ENCODE data around the gene RBL2.
"Not testable (repeated sequence)": the region's sequence is repeated elsewhere in the genome, so short reads cannot be mapped to it uniquely, and the experiment has no call there.

The RBL2 gene

GRCh38 chr16:53434377-53435065, at the start of gene RBL2:
TSS of gene RBL2 (plus strand) at chr16:53434471. CDS start at chr16:53434557, 86 bp downstream.
- Histone ChIP-seq H3K36me3 (ENCODE audit: insufficient read depth, low read length) (no peaks in the 10 kb centered on the region), H3K4me3 (peak within 1 kb of the TSS; percentile 83), H3K9ac (ENCODE audit: insufficient read length) (peak within 1 kb of the TSS; percentile 78), H3K27ac (no peak within 1 kb of the TSS), H3K9me3 (ENCODE audit: low read depth, low read length) (no peaks in the 10 kb centered on the region)
- no peak for DNase-seq (ENCODE audit: low read depth, low spot score)
- TF ChIP-seq POLR2AphosphoS5 (IDR thresholded peaks at IDR 0.05; ENCODE audit: borderline replicate concordance, low read depth, low read length) (no peak), FOXP2 (optimal IDR thresholded peaks at IDR 0.05; ENCODE audit: control extremely low read depth, extremely low read length, insufficient read depth) (no peak), EZH2 (IDR thresholded peaks at IDR 0.05) (no peak)

GRCh38 chr16:53384610-53385009, 49.7 kb upstream of the RBL2 start:
- peak; percentile 3 for DNase-seq (ENCODE audit: low read depth, low spot score)
- not testable (repeated sequence) for H3K36me3 ChIP-seq (ENCODE audit: insufficient read depth, low read length); H3K9ac ChIP-seq (ENCODE audit: insufficient read length)

GRCh38 chr16:53404959-53405358, 29.3 kb upstream of the RBL2 start:
- no peak overlapping the region for H3K4me3 ChIP-seq
- no peaks in the 10 kb centered on the region for H3K9me3 ChIP-seq (ENCODE audit: low read depth, low read length)
- H3K9ac ChIP-seq (ENCODE audit: insufficient read length): no peak overlapping the region

More at GRCh38 chr16:53384610-53385009, 49.7 kb upstream of the RBL2 start:
- H3K9me3 ChIP-seq (ENCODE audit: low read depth, low read length); H3K27ac ChIP-seq; H3K4me3 ChIP-seq: not testable (repeated sequence)

GRCh38 chr16:53412549-53412948, 21.7 kb upstream of the RBL2 start:
- TF ChIP-seq FOXP2 (optimal IDR thresholded peaks at IDR 0.05; ENCODE audit: control extremely low read depth, extremely low read length, insufficient read depth) (no peak), POLR2AphosphoS5 (IDR thresholded peaks at IDR 0.05; ENCODE audit: borderline replicate concordance, low read depth, low read length) (no peak), EZH2 (IDR thresholded peaks at IDR 0.05) (no peak)
- Histone ChIP-seq H3K36me3 (ENCODE audit: insufficient read depth, low read length) (no peaks in the 10 kb centered on the region), H3K4me3 (no peak overlapping the region), H3K9ac (ENCODE audit: insufficient read length) (no peak overlapping the region), H3K27ac (no peak overlapping the region), H3K9me3 (ENCODE audit: low read depth, low read length) (no peaks in the 10 kb centered on the region)
- DNase-seq (ENCODE audit: low read depth, low spot score): no peak

More at GRCh38 chr16:53404959-53405358, 29.3 kb upstream of the RBL2 start:
- Histone ChIP-seq H3K27ac (no peak overlapping the region), H3K36me3 (ENCODE audit: insufficient read depth, low read length) (no peaks in the 10 kb centered on the region)
- DNase-seq (ENCODE audit: low read depth, low spot score): no peak
- TF ChIP-seq FOXP2 (optimal IDR thresholded peaks at IDR 0.05; ENCODE audit: control extremely low read depth, extremely low read length, insufficient read depth): no peak
- TF ChIP-seq EZH2 (IDR thresholded peaks at IDR 0.05): no peak
- no peak for TF ChIP-seq POLR2AphosphoS5 (IDR thresholded peaks at IDR 0.05; ENCODE audit: borderline replicate concordance, low read depth, low read length)

- H3K36me3 ChIP-seq (ENCODE audit: insufficient read depth, low read length): no peaks in the 10 kb centered on the region
- DNase-seq (ENCODE audit: low read depth, low spot score): no peak
- no peak overlapping the region for H3K27ac ChIP-seq
- no peaks in the 10 kb centered on the region for H3K9me3 ChIP-seq (ENCODE audit: low read depth, low read length)
- H3K9ac ChIP-seq (ENCODE audit: insufficient read length): no peak overlapping the region
- TF ChIP-seq POLR2AphosphoS5 (IDR thresholded peaks at IDR 0.05; ENCODE audit: borderline replicate concordance, low read depth, low read length): no peak
- TF ChIP-seq FOXP2 (optimal IDR thresholded peaks at IDR 0.05; ENCODE audit: control extremely low read depth, extremely low read length, insufficient read depth): no peak
- TF ChIP-seq EZH2 (IDR thresholded peaks at IDR 0.05): no peak
- H3K4me3 ChIP-seq: no peak overlapping the region
These were observed 20.4 kb upstream of the RBL2 start for GRCh38 chr16:53413864-53414263.

- DNase-seq (ENCODE audit: low read depth, low spot score): no peak
- H3K36me3 ChIP-seq (ENCODE audit: insufficient read depth, low read length): no peaks in the 10 kb centered on the region
- H3K4me3 ChIP-seq: no peak overlapping the region
- no peak for TF ChIP-seq EZH2 (IDR thresholded peaks at IDR 0.05)
- H3K9ac ChIP-seq (ENCODE audit: insufficient read length): no peak overlapping the region
- no peaks in the 10 kb centered on the region for H3K9me3 ChIP-seq (ENCODE audit: low read depth, low read length)
- H3K27ac ChIP-seq: no peak overlapping the region
These were observed 19.9 kb upstream of the RBL2 start for GRCh38 chr16:53414381-53414780.

- H3K9ac ChIP-seq (ENCODE audit: insufficient read length): no peak overlapping the region
- no peak overlapping the region for H3K4me3 ChIP-seq
- DNase-seq (ENCODE audit: low read depth, low spot score): no peak
- no peak overlapping the region for H3K27ac ChIP-seq
- TF ChIP-seq POLR2AphosphoS5 (IDR thresholded peaks at IDR 0.05; ENCODE audit: borderline replicate concordance, low read depth, low read length): no peak
- no peak for TF ChIP-seq FOXP2 (optimal IDR thresholded peaks at IDR 0.05; ENCODE audit: control extremely low read depth, extremely low read length, insufficient read depth)
- no peak for TF ChIP-seq EZH2 (IDR thresholded peaks at IDR 0.05)
- no peaks in the 10 kb centered on the region for H3K36me3 ChIP-seq (ENCODE audit: insufficient read depth, low read length)
- no peaks in the 10 kb centered on the region for H3K9me3 ChIP-seq (ENCODE audit: low read depth, low read length)
These were observed 18.8 kb upstream of the RBL2 start for GRCh38 chr16:53415504-53415903.

GRCh38 chr16:53417011-53417410, 17.3 kb upstream of the RBL2 start:
- Histone ChIP-seq H3K4me3 (no peak overlapping the region), H3K27ac (no peak overlapping the region), H3K9ac (ENCODE audit: insufficient read length) (no peak overlapping the region), H3K36me3 (ENCODE audit: insufficient read depth, low read length) (no peaks in the 10 kb centered on the region), H3K9me3 (ENCODE audit: low read depth, low read length) (no peaks in the 10 kb centered on the region)
- DNase-seq (ENCODE audit: low read depth, low spot score): no peak
- TF ChIP-seq EZH2 (IDR thresholded peaks at IDR 0.05) (no peak), FOXP2 (optimal IDR thresholded peaks at IDR 0.05; ENCODE audit: control extremely low read depth, extremely low read length, insufficient read depth) (no peak), POLR2AphosphoS5 (IDR thresholded peaks at IDR 0.05; ENCODE audit: borderline replicate concordance, low read depth, low read length) (no peak)

GRCh38 chr16:53417976-53418375, 16.3 kb upstream of the RBL2 start:
- Histone ChIP-seq H3K27ac (no peak overlapping the region), H3K9ac (ENCODE audit: insufficient read length) (no peak overlapping the region), H3K36me3 (ENCODE audit: insufficient read depth, low read length) (no peaks in the 10 kb centered on the region), H3K9me3 (ENCODE audit: low read depth, low read length) (no peaks in the 10 kb centered on the region), H3K4me3 (no peak overlapping the region)
- no peak for TF ChIP-seq POLR2AphosphoS5 (IDR thresholded peaks at IDR 0.05; ENCODE audit: borderline replicate concordance, low read depth, low read length)
- TF ChIP-seq FOXP2 (optimal IDR thresholded peaks at IDR 0.05; ENCODE audit: control extremely low read depth, extremely low read length, insufficient read depth): no peak
- TF ChIP-seq EZH2 (IDR thresholded peaks at IDR 0.05): no peak
- DNase-seq (ENCODE audit: low read depth, low spot score): no peak

GRCh38 chr16:53419383-53419709, 14.9 kb upstream of the RBL2 start:
- H3K9me3 ChIP-seq (ENCODE audit: low read depth, low read length); DNase-seq (ENCODE audit: low read depth, low spot score); H3K9ac ChIP-seq (ENCODE audit: insufficient read length); H3K36me3 ChIP-seq (ENCODE audit: insufficient read depth, low read length); H3K4me3 ChIP-seq; H3K27ac ChIP-seq: not testable (repeated sequence)

All from SK-N-MC (cell line).